ENCODE measurements around the gene PPP1R12C. TPM values are rescaled to one million over a fixed set of nuclear protein-coding genes. Genes with fewer than 3 reads are reported as not detected.

PPP1R12C gene
- total RNA-seq, 4 donors from 2014 or later, result 43.5 to 288 (median 116) TPM

GRCh38 chr19:55101261-55101660, 16.2 kb downstream of the PPP1R12C start:
- Histone ChIP-seq H3K27me3 (no peaks in the 10 kb centered on the region), H3K27ac (no peak overlapping the region), H3K9me3 (no peaks in the 10 kb centered on the region), H3K36me3 (no peaks in the 10 kb centered on the region), H3K4me1 (no peaks in the 10 kb centered on the region), H3K4me3 (no peak overlapping the region)
- intact Hi-C loops (cut with DNase I; ENCODE audit: low total_unique reads), result no loop called here
- no peak for DNase-seq
- no peak for TF ChIP-seq CTCF (IDR thresholded peaks at IDR 0.05)
- no peak for TF ChIP-seq POLR2A (IDR thresholded peaks at IDR 0.05)

GRCh38 chr19:55099557-55100506, 17.6 kb downstream of the PPP1R12C start:
- DNase-seq, result peak in 1 of 2 donors; percentile 16
- no peaks in the 10 kb centered on the region for H3K9me3 ChIP-seq
- intact Hi-C loops (cut with DNase I; ENCODE audit: low total_unique reads), result no loop called here
- H3K4me3 ChIP-seq, result no peak overlapping the region
- TF ChIP-seq CTCF (IDR thresholded peaks at IDR 0.05) (no peak), POLR2A (IDR thresholded peaks at IDR 0.05) (no peak)
- no peaks in the 10 kb centered on the region for H3K36me3 ChIP-seq
- no peaks in the 10 kb centered on the region for H3K4me1 ChIP-seq
- no peaks in the 10 kb centered on the region for H3K27me3 ChIP-seq
- H3K27ac ChIP-seq, result peak overlapping the region in 1 of 2 donors; percentile 5

- Histone ChIP-seq H3K36me3 (no peaks in the 10 kb centered on the region), H3K4me1 (no peaks in the 10 kb centered on the region), H3K27ac (peak overlapping the region in 1 of 2 donors; percentile 5), H3K9me3 (no peaks in the 10 kb centered on the region), H3K27me3 (no peaks in the 10 kb centered on the region), H3K4me3 (no peak overlapping the region)
- TF ChIP-seq POLR2A (IDR thresholded peaks at IDR 0.05) (no peak), CTCF (IDR thresholded peaks at IDR 0.05) (no peak)
- DNase-seq, result no peak
- intact Hi-C loops (cut with DNase I; ENCODE audit: low total_unique reads), result no loop called here
Measured at GRCh38 chr19:55098716-55099556, 18.5 kb downstream of the PPP1R12C start.

- Histone ChIP-seq H3K36me3 (no peaks in the 10 kb centered on the region), H3K4me1 (no peaks in the 10 kb centered on the region), H3K4me3 (no peak overlapping the region), H3K27ac (no peak overlapping the region), H3K27me3 (no peaks in the 10 kb centered on the region), H3K9me3 (no peaks in the 10 kb centered on the region)
- intact Hi-C loops (cut with DNase I; ENCODE audit: low total_unique reads), result no loop called here
- no peak for DNase-seq
- no peak for TF ChIP-seq CTCF (IDR thresholded peaks at IDR 0.05)
- TF ChIP-seq POLR2A (IDR thresholded peaks at IDR 0.05), result no peak
Measured at GRCh38 chr19:55097864-55098715, 19.3 kb downstream of the PPP1R12C start.

Data from uterus (tissue), 4 donors.